ENCODE results near the gene MYO5A.

MYO5A gene

GRCh38 chr15:52329150-52329549, 199.5 kb downstream of the MYO5A start:
- no peak overlapping the region for H3K4me3 ChIP-seq (replicated peaks; ENCODE audit: low read depth, low read length)
- no peak for TF ChIP-seq CTCF (IDR thresholded peaks at IDR 0.05; ENCODE audit: low read depth, low read length, missing control alignments)
- DNase-seq (ENCODE audit: extremely low read depth, low read depth): no peak

- DNase-seq (ENCODE audit: extremely low read depth, low read depth): no peak
- H3K4me3 ChIP-seq (replicated peaks; ENCODE audit: low read depth, low read length): no peak overlapping the region
- no peak for TF ChIP-seq CTCF (IDR thresholded peaks at IDR 0.05; ENCODE audit: low read depth, low read length, missing control alignments)
These were observed 200.0 kb downstream of the MYO5A start for GRCh38 chr15:52328680-52329079.

GRCh38 chr15:52326756-52327155, 201.9 kb downstream of the MYO5A start:
- no peak for TF ChIP-seq CTCF (IDR thresholded peaks at IDR 0.05; ENCODE audit: low read depth, low read length, missing control alignments)
- no peak overlapping the region for H3K4me3 ChIP-seq (replicated peaks; ENCODE audit: low read depth, low read length)
- no peak for DNase-seq (ENCODE audit: extremely low read depth, low read depth)

- no peak for DNase-seq (ENCODE audit: extremely low read depth, low read depth)
- TF ChIP-seq CTCF (IDR thresholded peaks at IDR 0.05; ENCODE audit: low read depth, low read length, missing control alignments): no peak
- H3K4me3 ChIP-seq (replicated peaks; ENCODE audit: low read depth, low read length): no peak overlapping the region
These were observed 204.6 kb downstream of the MYO5A start for GRCh38 chr15:52324109-52324508.

- no peak for TF ChIP-seq CTCF (IDR thresholded peaks at IDR 0.05; ENCODE audit: low read depth, low read length, missing control alignments)
- no peak overlapping the region for H3K4me3 ChIP-seq (replicated peaks; ENCODE audit: low read depth, low read length)
- DNase-seq (ENCODE audit: extremely low read depth, low read depth): no peak
These were observed 209.8 kb downstream of the MYO5A start for GRCh38 chr15:52318729-52319500.

GRCh38 chr15:52317688-52318087, 211.0 kb downstream of the MYO5A start:
- TF ChIP-seq CTCF (IDR thresholded peaks at IDR 0.05; ENCODE audit: low read depth, low read length, missing control alignments): no peak
- H3K4me3 ChIP-seq (replicated peaks; ENCODE audit: low read depth, low read length): no peak overlapping the region
- no peak for DNase-seq (ENCODE audit: extremely low read depth, low read depth)

- TF ChIP-seq CTCF (IDR thresholded peaks at IDR 0.05; ENCODE audit: low read depth, low read length, missing control alignments): no peak
- no peak overlapping the region for H3K4me3 ChIP-seq (replicated peaks; ENCODE audit: low read depth, low read length)
- no peak for DNase-seq (ENCODE audit: extremely low read depth, low read depth)
These were observed 211.7 kb downstream of the MYO5A start for GRCh38 chr15:52317022-52317421.
